K562 (cell line): ENCODE results near the gene BRICD5. TPM values are rescaled to one million over a fixed set of nuclear protein-coding genes. Genes with fewer than 3 reads are reported as not detected.

Experiments
- CBFA2T2 ChIP-seq: fragments of 450-650 bp; conservative IDR thresholded peaks from 2 replicates; pipeline ENCODE4 v1.6.1; 2017; ENCODE audit warnings: mild to moderate bottlenecking
- CREM ChIP-seq: IDR thresholded peaks from 2 replicates; pipeline ENCODE4 v1.6.1; 2014; ENCODE audit warnings: antibody characterized with exemption, low read depth
- ETV6 ChIP-seq, 3 experiments: fragments of 150-350 bp in 1 of 3; sonication (generic) in 1 of 3; formaldehyde crosslinking in 1 of 3; IDR thresholded peaks; 2 replicates each; pipeline versions ENCODE4 v1.6.1 to v1.8.0; 2014 to 2022; ENCODE audit warnings: borderline replicate concordance in 2 of 3, low read depth in 2 of 3, antibody characterized with exemption in 1 of 3, low read length in 1 of 3, mild to moderate bottlenecking in 1 of 3, missing genetic modification reagents in 1 of 3
- HCFC1 ChIP-seq: IDR thresholded peaks from 2 replicates; pipeline ENCODE4 v1.6.1; 2012; ENCODE audit warnings: low read depth, low read length, improper control_type of control experiment
- HNRNPUL1 ChIP-seq: fragments of 200-400 bp; formaldehyde crosslinking; IDR thresholded peaks from 2 replicates; pipeline ENCODE4 v1.6.1; 2017; ENCODE audit warnings: low read length
- HOMEZ ChIP-seq: fragments of 250-450 bp; sonication (Bioruptor Pico); IDR thresholded peaks from 2 replicates; pipeline ENCODE4 v1.4.0; 2020; ENCODE audit warnings: mild to moderate bottlenecking, moderate library complexity
- MBD2 ChIP-seq: sonication (generic); IDR thresholded peaks from 2 replicates; pipeline ENCODE4 v1.6.1; 2016; ENCODE audit warnings: low read depth, borderline replicate concordance
- MCM5 ChIP-seq: fragments of 450-650 bp; IDR thresholded peaks from 2 replicates; pipeline ENCODE4 v1.6.1; 2016; ENCODE audit warnings: low read depth
- MECOM ChIP-seq: fragments of 250-450 bp; sonication (Bioruptor Pico); IDR thresholded peaks from 2 replicates; pipeline ENCODE4 v1.8.0; 2022; ENCODE audit warnings: inconsistent platforms
- MLX ChIP-seq, 2 experiments: fragments of 450-650 bp in 1 of 2; sonication (generic) in 1 of 2; formaldehyde crosslinking; conservative IDR thresholded peaks; 2 replicates each; pipeline versions ENCODE4 v1.4.0 to v1.8.1; 2020 to 2022; ENCODE audit warnings: mild to moderate bottlenecking in 1 of 2, missing genetic modification reagents in 1 of 2
- NFATC3 ChIP-seq: fragments of 450-650 bp; IDR thresholded peaks from 2 replicates; pipeline ENCODE4 v1.6.1; 2017; ENCODE audit warnings: mild to moderate bottlenecking
- PCBP1 ChIP-seq: fragments of 200-400 bp; formaldehyde crosslinking; IDR thresholded peaks from 2 replicates; pipeline ENCODE4 v1.6.1; 2018; ENCODE audit warnings: mild to moderate bottlenecking, low read depth, low read length; ENCODE audit not compliant: poor library complexity, severe bottlenecking
- PHF20 ChIP-seq: fragments of 450-650 bp; IDR thresholded peaks from 2 replicates; pipeline ENCODE4 v1.6.1; 2018; ENCODE audit not compliant: partially characterized antibody
- SLC30A9 ChIP-seq: fragments of 250-450 bp; sonication (Bioruptor Pico); IDR thresholded peaks from 2 replicates; pipeline ENCODE4 v1.8.0; 2022; ENCODE audit warnings: mild to moderate bottlenecking, moderate library complexity
- SPI1 ChIP-seq: IDR thresholded peaks from 2 replicates; pipeline ENCODE4 v1.6.1; 2011; ENCODE audit warnings: low read depth, low read length, control low read depth, borderline replicate concordance
- SREBF1 ChIP-seq: fragments of 150-350 bp; IDR thresholded peaks from 2 replicates; pipeline ENCODE4 v1.6.1; 2014; ENCODE audit warnings: antibody characterized with exemption, low read depth, low read length, borderline replicate concordance
- TARDBP ChIP-seq: fragments of 450-650 bp; IDR thresholded peaks from 2 replicates; pipeline ENCODE4 v1.6.1; 2016
- ZFX ChIP-seq: sonication (generic); formaldehyde crosslinking; IDR thresholded peaks from 2 replicates; pipeline ENCODE4 v1.8.0; 2022; ENCODE audit warnings: mild to moderate bottlenecking, missing genetic modification reagents, moderate library complexity
- ZNF24 ChIP-seq: fragments of 450-650 bp; IDR thresholded peaks from 2 replicates; pipeline ENCODE4 v1.6.1; 2016
- ZSCAN29 ChIP-seq: fragments of 450-650 bp; IDR thresholded peaks from 2 replicates; pipeline ENCODE4 v1.6.1; 2017
- polyA plus RNA-seq, 8 experiments: library from polyadenylated mRNA; depleted of rRNA in 4 of 8; stranded (reverse) in 5 of 8; unstranded in 3 of 8; fragments of >200 nt; fragmentation: Nextera tagmentation in 2 of 8; fragmentation: Illumina TruSeq in 1 of 8; extraction: Ambion mirVana in 2 of 8; extraction: Trizol in 1 of 8; gene quantifications; 2 replicates each; pipeline versions ENCODE4 v1.2.1 to v1.2.3, GENCODE V29; 2011 to 2014; ENCODE audit warnings: inconsistent platforms in 1 of 8, missing spikeins in 1 of 8
- total RNA-seq, 7 experiments: library from RNA; depleted of rRNA in 6 of 7; stranded (reverse); fragments of >200 nt in 6 of 7; fragmentation: Illumina TruSeq in 2 of 7; extraction: Trizol in 2 of 7; gene quantifications; 2 replicates each; pipeline versions ENCODE4 v1.2.1 to v1.2.3, GENCODE V29; 2011 to 2021; ENCODE audit warnings: low replicate concordance in 1 of 7
- TF ChIP-seq, protein P1 (sequence below): fragments of 450-650 bp; formaldehyde crosslinking; IDR thresholded peaks from 2 replicates; pipeline ENCODE4 v1.4.0; 2022; ENCODE audit warnings: missing genetic modification characterization
- TF ChIP-seq, protein P2 (sequence below): fragments of 450-650 bp; formaldehyde crosslinking; IDR thresholded peaks from 2 replicates; pipeline ENCODE4 v1.4.0; 2022; ENCODE audit warnings: missing genetic modification characterization
- TF ChIP-seq, protein P3 (sequence below): fragments of 450-650 bp; formaldehyde crosslinking; IDR thresholded peaks from 2 replicates; pipeline ENCODE4 v1.4.0; 2020; ENCODE audit warnings: mild to moderate bottlenecking, moderate library complexity

BRICD5 gene
- total and polyA plus RNA-seq, 9 of the 15 experiments (the other 6 are each of a cell fraction or from before 2014, with no cell fraction given) = 0.24 to 15.1 (median 2.4) TPM; not detected in 1

DNA sequence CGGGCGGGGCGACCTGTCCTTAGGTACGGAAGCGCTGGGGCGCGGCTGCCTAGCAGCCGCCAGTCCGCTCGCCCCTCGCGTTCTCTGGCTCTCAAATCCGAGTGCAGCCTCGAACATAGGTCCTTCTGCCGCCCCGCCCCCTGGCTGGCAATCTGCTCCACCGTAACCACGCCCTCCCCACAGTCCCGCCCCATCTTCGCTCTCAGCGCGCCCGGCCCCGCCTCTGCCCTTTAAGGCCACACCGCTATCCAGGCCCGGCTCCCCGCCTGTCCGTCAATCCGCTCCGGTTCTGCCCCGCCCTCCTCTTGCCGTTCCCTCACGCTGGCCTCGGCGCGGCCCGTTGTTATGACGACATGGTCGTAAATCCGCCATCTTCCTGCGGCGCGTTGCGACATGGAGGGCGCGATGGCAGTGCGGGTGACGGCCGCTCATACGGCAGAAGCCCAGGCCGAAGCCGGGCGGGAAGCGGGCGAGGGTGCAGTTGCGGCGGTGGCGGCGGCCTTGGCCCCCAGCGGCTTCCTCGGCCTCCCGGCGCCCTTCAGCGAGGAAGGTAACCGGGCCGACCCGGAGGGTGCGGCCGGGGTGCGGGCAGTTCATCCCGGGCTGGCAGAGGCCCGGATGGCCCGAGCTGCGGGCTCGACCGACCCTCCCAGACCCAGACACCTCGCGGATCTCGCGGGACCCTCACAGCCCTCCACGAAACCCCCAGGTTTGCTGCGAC is 12.7 kb upstream of the BRICD5 start, which contains the start of gene E4F1 (continued):
- TF ChIP-seq HCFC1 (peak; percentile 74), SREBF1 (no peak), HNRNPUL1 (no peak), CBFA2T2 (no peak), HOMEZ (no peak), MCM5 (no peak), ZFX (peak; percentile 98), NFATC3 (no peak), MECOM (CRISPR knock-in tag) (no peak), MLX (CRISPR knock-in tag; conservative IDR thresholded peaks at IDR 0.05) (no peak), ZSCAN29 (no peak), ZNF24 (no peak), TARDBP (no peak), PHF20 (peak; percentile 73), ETV6 (IDR thresholded peaks at IDR 0.05; ENCODE audit: borderline replicate concordance in 1 of 2, low read depth in 2 of 2, low read length in 1 of 2) (no peak), ETV6 (CRISPR knock-in tag; IDR thresholded peaks at IDR 0.05; ENCODE audit: borderline replicate concordance) (no peak), MBD2 (peak; percentile 52; the same call in 1 of the 2 replicates), CREM (peak; percentile 99), PCBP1 (peak; percentile 92), SLC30A9 (CRISPR knock-in tag) (no peak), SPI1 (no peak)
- TF ChIP-seq, protein P1, sequence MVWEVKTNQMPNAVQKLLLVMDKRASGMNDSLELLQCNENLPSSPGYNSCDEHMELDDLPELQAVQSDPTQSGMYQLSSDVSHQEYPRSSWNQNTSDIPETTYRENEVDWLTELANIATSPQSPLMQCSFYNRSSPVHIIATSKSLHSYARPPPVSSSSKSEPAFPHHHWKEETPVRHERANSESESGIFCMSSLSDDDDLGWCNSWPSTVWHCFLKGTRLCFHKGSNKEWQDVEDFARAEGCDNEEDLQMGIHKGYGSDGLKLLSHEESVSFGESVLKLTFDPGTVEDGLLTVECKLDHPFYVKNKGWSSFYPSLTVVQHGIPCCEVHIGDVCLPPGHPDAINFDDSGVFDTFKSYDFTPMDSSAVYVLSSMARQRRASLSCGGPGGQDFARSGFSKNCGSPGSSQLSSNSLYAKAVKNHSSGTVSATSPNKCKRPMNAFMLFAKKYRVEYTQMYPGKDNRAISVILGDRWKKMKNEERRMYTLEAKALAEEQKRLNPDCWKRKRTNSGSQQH = no peak
- TF ChIP-seq, protein P2, sequence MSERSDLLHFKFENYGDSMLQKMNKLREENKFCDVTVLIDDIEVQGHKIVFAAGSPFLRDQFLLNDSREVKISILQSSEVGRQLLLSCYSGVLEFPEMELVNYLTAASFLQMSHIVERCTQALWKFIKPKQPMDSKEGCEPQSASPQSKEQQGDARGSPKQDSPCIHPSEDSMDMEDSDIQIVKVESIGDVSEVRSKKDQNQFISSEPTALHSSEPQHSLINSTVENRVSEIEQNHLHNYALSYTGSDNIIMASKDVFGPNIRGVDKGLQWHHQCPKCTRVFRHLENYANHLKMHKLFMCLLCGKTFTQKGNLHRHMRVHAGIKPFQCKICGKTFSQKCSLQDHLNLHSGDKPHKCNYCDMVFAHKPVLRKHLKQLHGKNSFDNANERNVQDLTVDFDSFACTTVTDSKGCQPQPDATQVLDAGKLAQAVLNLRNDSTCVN (CRISPR knock-in tag) = no peak
- TF ChIP-seq, protein P3, sequence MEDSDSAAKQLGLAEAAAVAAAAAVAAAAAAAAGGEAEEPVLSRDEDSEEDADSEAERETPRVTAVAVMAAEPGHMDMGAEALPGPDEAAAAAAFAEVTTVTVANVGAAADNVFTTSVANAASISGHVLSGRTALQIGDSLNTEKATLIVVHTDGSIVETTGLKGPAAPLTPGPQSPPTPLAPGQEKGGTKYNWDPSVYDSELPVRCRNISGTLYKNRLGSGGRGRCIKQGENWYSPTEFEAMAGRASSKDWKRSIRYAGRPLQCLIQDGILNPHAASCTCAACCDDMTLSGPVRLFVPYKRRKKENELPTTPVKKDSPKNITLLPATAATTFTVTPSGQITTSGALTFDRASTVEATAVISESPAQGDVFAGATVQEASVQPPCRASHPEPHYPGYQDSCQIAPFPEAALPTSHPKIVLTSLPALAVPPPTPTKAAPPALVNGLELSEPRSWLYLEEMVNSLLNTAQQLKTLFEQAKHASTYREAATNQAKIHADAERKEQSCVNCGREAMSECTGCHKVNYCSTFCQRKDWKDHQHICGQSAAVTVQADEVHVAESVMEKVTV (CRISPR knock-in tag) = no peak
